HG03354 (cell line): ENCODE measurements around the gene ANXA10.
"Not testable (repeated sequence)": the region's sequence is repeated elsewhere in the genome, so short reads cannot be mapped to it uniquely, and the experiment has no call there.

Source experiments
- ATAC-seq: cut with Tn5 transposase; IDR thresholded peaks from one replicate; pipeline ENCODE4 v1.9.1; 2021; ENCODE audit warnings: mild to moderate bottlenecking; ENCODE audit not compliant: unreplicated experiment, poor library complexity, severe bottlenecking

The ANXA10 gene

DNA sequence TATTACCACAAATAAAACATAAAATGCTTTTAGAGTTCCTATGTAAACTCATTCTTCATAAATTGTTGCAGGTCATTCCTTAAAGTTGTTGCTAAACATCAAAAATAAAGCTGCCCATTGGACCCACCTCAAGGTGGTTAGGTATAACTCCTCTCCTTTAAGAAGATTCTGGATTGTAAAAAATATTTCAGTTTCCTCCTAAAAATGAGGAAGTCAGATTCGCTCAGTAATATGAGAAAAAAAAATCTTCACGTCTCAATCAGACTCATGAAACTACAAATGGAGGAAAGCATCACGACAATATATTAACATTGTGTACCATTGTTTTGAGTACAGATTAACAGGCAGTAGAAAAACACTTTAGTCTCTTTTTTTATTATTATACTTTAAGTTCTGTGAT is 120.3 kb downstream of the ANXA10 start:
- ATAC-seq, result no peak

DNA sequence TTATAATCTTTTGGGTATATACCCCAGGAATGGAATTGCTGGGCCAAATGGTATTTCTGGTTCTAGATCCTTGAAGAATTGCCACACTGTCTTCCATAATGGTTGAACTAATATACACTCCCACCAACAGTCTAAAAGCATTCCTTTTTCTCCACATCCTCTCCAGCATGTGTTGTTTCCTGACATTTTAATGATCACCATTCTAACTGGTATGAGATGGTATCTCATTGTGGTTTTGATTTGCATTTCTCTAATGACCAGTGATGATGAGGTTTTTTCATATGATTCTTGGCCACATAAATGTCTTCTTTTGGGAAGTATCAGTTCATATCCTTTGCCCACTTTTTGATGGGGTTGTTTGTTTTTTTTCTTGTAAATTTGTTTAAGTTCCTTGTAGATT is 121.2 kb downstream of the ANXA10 start:
- ATAC-seq, result not testable (repeated sequence)

DNA sequence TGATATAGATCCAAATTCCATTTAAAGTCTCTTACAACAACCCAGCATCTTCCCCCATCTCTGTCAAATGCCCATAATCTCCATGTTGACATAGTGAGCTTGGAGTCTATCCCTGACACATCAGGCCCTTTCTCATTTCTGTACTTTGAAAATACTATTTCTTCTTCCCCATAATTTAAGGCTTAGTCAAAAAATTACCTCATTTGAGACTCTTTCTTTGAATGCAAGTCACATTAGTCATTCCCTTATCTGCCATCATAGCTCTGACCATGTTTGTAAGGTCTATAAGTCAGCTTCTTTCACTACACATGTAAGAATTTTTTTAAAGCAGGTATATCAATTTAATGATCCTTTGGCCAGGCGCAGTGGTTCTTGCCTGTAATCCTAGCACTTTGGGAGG is 126.3 kb downstream of the ANXA10 start:
- ATAC-seq, result no peak

DNA sequence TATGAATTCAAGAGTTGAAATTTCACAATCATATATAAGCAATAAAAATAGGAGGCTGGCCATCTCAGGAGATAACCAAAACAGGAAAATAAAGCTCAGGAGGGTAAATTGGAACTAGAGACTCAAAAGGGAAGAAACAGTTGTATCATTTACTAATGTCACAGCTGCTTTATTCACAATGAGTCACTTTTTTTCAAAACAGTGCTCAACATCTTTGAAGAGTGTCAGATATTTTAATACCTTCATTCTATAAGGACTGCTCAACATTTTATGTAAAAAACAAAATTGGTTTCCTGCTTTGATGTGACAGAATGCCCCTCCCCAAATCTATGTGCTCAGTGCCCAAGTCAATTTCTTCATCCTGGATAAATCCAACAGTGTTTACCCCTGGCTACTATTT is 128.6 kb downstream of the ANXA10 start:
- ATAC-seq, result no peak

DNA sequence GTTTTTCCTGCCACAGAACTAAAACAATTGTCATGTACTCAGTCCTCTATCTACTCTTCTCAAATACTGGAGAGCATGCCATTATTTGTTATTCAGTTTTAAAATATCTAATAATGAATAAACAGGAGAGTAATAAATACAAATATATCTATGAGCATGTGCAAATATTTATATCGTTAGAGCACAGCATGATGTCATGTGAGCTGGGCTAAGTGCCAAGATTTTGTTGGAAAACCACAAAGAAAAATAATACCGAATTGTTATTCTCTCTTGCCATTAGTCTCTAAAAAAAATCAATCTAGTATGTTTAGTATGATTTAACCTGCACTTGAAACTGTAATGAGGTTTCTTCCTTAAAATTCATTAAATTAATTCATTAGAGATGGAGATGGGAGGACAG is 129.0 kb downstream of the ANXA10 start:
- no peak for ATAC-seq
